Measurements from ENCODE around the gene DCDC2.
A peak's percentile ranks its signal among the peaks of the same experiment; 100 is the strongest.
"Not testable (repeated sequence)": the region's sequence is repeated elsewhere in the genome, so short reads cannot be mapped to it uniquely, and the experiment has no call there.

Gene DCDC2

DNA sequence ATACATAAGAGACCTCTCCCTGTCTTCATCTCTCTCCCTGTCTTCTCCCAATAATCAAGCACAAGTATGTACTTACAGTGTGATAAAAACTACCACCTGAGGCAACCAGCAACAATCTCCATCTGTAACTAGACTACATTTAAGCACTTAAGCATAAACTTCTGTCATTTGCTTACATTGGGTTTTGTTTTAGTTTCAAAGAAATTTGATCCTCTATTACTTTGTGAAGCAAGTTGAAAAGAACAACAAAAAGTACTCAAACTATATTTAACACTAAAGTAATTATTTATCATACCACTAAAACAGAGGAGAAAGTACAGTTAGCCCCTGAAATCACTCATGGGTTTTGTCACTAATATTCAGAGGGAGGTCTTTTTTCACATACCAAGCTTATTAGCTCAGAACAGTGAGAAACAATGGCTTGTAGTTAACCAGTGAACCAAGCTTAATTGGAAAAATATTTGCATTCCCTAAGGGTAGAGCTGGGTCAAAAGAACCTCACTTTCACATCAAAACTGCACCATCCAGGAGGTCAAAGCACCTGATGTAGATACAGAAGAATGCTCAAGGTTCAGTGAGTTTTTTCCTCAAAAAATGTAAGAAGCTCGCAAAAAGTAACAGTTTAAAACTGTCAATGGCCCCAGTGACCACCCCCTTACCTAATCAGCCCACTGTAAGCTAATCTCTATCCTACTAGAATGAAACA, 34.1 kb downstream of the DCDC2 start:
- Histone ChIP-seq H2BK12ac (ENCODE audit: low read length) (no peak overlapping the region), H2AK5ac (ENCODE audit: low read length) (no peak overlapping the region), H2AFZ (ENCODE audit: insufficient read depth, low read length, poor library complexity) (no peak overlapping the region), H2BK5ac (ENCODE audit: low read depth, low read length, poor library complexity) (no peak overlapping the region), H3K27ac (ENCODE audit: low read depth, low read length) (peak overlapping the region; percentile 80), H4K91ac (ENCODE audit: low read depth, low read length) (no peak overlapping the region), H3K4ac (ENCODE audit: low read depth, low read length) (no peak overlapping the region), H3K4me2 (ENCODE audit: low read length) (peak overlapping the region; percentile 20), H2BK120ac (ENCODE audit: insufficient read depth, low read length, poor library complexity) (no peak overlapping the region), H3K27me3 (ENCODE audit: insufficient read depth, low read length) (no peaks in the 10 kb centered on the region), H3K9me3 (ENCODE audit: insufficient read depth, low read depth, low read length) (no peaks in the 10 kb centered on the region), H4K12ac (ENCODE audit: low read depth, low read length) (no peak overlapping the region), H4K8ac (ENCODE audit: low read depth, low read length) (no peak overlapping the region), H3K14ac (ENCODE audit: low read length) (no peak overlapping the region), H3K23ac (ENCODE audit: low read length) (no peak overlapping the region), H3K18ac (ENCODE audit: low read length) (no peak overlapping the region), H3K4me1 (ENCODE audit: control insufficient read depth in 1 of 2, insufficient read depth in 2 of 2, low read length in 2 of 2) (peaks cover 2 to 6% of the 10 kb centered on the region in 2 experiments), H3K79me2 (ENCODE audit: control insufficient read depth, insufficient read depth, low read length, poor library complexity) (no peaks in the 10 kb centered on the region), H3K4me3 (ENCODE audit: low read depth, low read length) (no peak overlapping the region), H3K79me1 (ENCODE audit: low read length) (peaks cover 7% of the 10 kb centered on the region), H3K9ac (ENCODE audit: low read length) (no peak overlapping the region), H3K36me3 (ENCODE audit: control insufficient read depth in 1 of 2, insufficient read depth in 2 of 2, low read length in 2 of 2) (no peaks in the 10 kb centered on the region)
- DNase-seq, result no peak
- WGBS (ENCODE audit: extremely low coverage, insufficient coverage, insufficient read length), result no CpG with 5 or more reads among the region's 1 CpG

DNA sequence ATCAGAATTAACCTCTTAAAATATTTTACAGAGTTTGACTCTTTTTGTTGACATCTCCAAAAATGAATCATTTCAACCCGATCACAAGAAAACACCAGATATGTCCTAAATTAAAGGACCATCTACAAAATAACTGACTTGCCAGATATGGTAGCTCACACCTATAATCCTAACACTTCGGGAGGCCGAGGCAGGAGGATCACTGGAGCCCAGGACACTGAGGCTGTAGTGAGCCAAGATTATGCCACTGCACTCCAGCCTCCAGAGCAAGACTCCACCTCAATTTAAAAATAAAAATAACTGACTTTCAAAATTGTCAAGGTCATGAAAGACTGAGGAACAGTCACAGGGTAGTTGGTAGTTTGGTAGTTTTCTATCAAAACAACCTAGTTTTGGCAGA, 34.9 kb downstream of the DCDC2 start:
- no peak overlapping the region for H3K23ac ChIP-seq (ENCODE audit: low read length)
- peak overlapping the region; percentile 74 for H3K27ac ChIP-seq (ENCODE audit: low read depth, low read length)
- peak overlapping the region; percentile 90 for H4K8ac ChIP-seq (ENCODE audit: low read depth, low read length)
- H3K9ac ChIP-seq (ENCODE audit: low read length), result no peak overlapping the region
- peak overlapping the region; percentile 99 for H2AK5ac ChIP-seq (ENCODE audit: low read length)
- H4K91ac ChIP-seq (ENCODE audit: low read depth, low read length), result peak overlapping the region; percentile 97
- peak overlapping the region; percentile 93 for H2BK12ac ChIP-seq (ENCODE audit: low read length)
- no peaks in the 10 kb centered on the region for H3K27me3 ChIP-seq (ENCODE audit: insufficient read depth, low read length)
- no peak for DNase-seq
- H3K9me3 ChIP-seq (ENCODE audit: insufficient read depth, low read depth, low read length), result no peaks in the 10 kb centered on the region
- H3K36me3 ChIP-seq (ENCODE audit: control insufficient read depth in 1 of 2, insufficient read depth in 2 of 2, low read length in 2 of 2), result no peaks in the 10 kb centered on the region
- H3K4me1 ChIP-seq (ENCODE audit: control insufficient read depth in 1 of 2, insufficient read depth in 2 of 2, low read length in 2 of 2), result peaks cover 2 to 6% of the 10 kb centered on the region in 2 experiments
- WGBS (ENCODE audit: extremely low coverage, insufficient coverage, insufficient read length), result no CpG with 5 or more reads among the region's 3 CpGs
- H3K79me1 ChIP-seq (ENCODE audit: low read length), result peaks cover 7% of the 10 kb centered on the region
- peak overlapping the region; percentile 96 for H2BK120ac ChIP-seq (ENCODE audit: insufficient read depth, low read length, poor library complexity)
- no peak overlapping the region for H4K12ac ChIP-seq (ENCODE audit: low read depth, low read length)
- no peak overlapping the region for H3K18ac ChIP-seq (ENCODE audit: low read length)
- H3K14ac ChIP-seq (ENCODE audit: low read length), result peak overlapping the region; percentile 70
- H3K79me2 ChIP-seq (ENCODE audit: control insufficient read depth, insufficient read depth, low read length, poor library complexity), result no peaks in the 10 kb centered on the region
- no peak overlapping the region for H3K4me2 ChIP-seq (ENCODE audit: low read length)
- no peak overlapping the region for H3K4me3 ChIP-seq (ENCODE audit: low read depth, low read length)
- H2BK5ac ChIP-seq (ENCODE audit: low read depth, low read length, poor library complexity), result peak overlapping the region; percentile 96
- H2AFZ ChIP-seq (ENCODE audit: insufficient read depth, low read length, poor library complexity), result no peak overlapping the region
- no peak overlapping the region for H3K4ac ChIP-seq (ENCODE audit: low read depth, low read length)

DNA sequence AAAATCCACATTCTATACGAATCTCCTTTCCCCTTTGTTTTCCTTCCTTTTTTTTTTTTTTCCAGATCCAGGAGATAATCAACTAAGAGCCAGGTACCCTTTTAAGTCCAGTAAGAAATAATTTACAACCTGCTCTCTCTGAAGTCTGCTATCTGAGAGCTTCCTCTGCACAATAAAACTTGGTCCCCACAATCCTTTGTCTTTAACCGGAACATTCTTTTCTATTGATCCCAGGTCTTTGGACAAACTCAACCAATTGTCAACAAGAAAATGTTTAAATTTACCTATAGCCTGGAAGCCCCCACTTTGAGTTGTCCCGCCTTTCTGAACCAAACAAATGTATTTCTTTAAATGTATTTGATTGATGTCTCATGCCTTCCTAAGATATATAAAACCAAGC, 35.4 kb downstream of the DCDC2 start:
- Histone ChIP-seq H2BK120ac (ENCODE audit: insufficient read depth, low read length, poor library complexity) (peak overlapping the region; percentile 51), H3K27ac (ENCODE audit: low read depth, low read length) (peak overlapping the region; percentile 74), H2BK5ac (ENCODE audit: low read depth, low read length, poor library complexity) (peak overlapping the region; percentile 56)
- not testable (repeated sequence) for H3K27me3 ChIP-seq (ENCODE audit: insufficient read depth, low read length); H4K8ac ChIP-seq (ENCODE audit: low read depth, low read length); H3K18ac ChIP-seq (ENCODE audit: low read length); H3K4me1 ChIP-seq (ENCODE audit: control insufficient read depth in 1 of 2, insufficient read depth in 2 of 2, low read length in 2 of 2); H4K12ac ChIP-seq (ENCODE audit: low read depth, low read length); H3K23ac ChIP-seq (ENCODE audit: low read length); H4K91ac ChIP-seq (ENCODE audit: low read depth, low read length); H2AK5ac ChIP-seq (ENCODE audit: low read length); H2BK12ac ChIP-seq (ENCODE audit: low read length); H3K79me1 ChIP-seq (ENCODE audit: low read length); H3K4ac ChIP-seq (ENCODE audit: low read depth, low read length); H3K36me3 ChIP-seq (ENCODE audit: control insufficient read depth in 1 of 2, insufficient read depth in 2 of 2, low read length in 2 of 2); H3K9ac ChIP-seq (ENCODE audit: low read length); H3K9me3 ChIP-seq (ENCODE audit: insufficient read depth, low read depth, low read length); DNase-seq; H3K4me3 ChIP-seq (ENCODE audit: low read depth, low read length); H3K14ac ChIP-seq (ENCODE audit: low read length); H3K79me2 ChIP-seq (ENCODE audit: control insufficient read depth, insufficient read depth, low read length, poor library complexity); H2AFZ ChIP-seq (ENCODE audit: insufficient read depth, low read length, poor library complexity); H3K4me2 ChIP-seq (ENCODE audit: low read length)
- no CpG with 5 or more reads among the region's 3 CpGs for WGBS (ENCODE audit: extremely low coverage, insufficient coverage, insufficient read length)

DNA sequence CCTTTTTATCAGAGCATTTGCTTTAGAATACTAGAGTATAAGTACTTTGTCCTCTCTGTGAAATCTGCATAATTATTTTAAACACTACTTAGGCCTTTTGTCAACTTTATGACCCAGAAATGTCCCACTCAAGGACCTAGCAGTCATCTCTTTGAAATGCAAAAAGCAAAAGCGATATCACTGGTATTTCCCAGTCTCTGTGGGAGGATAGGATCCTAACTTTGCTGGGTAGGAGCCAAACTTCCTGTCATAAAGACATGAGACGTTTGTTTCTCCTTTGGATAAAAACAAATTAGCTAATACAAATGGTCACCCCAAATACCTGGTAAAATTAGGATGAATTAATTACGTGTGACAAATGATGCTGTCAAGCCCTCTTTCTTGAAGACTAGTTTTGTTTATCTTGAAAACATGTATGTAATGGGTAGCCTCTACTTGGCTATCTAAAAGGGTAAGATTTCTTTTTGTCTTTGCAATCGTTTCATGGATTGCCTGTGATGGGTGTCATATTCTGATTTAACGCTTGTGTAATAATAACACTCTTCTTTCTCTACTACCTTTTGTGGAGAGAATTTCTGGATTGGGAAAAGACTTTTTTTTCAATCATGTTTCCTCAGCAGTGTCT, 36.2 kb downstream of the DCDC2 start:
- Histone ChIP-seq H3K4me1 (ENCODE audit: control insufficient read depth in 1 of 2, insufficient read depth in 2 of 2, low read length in 2 of 2) (peaks cover 2 to 6% of the 10 kb centered on the region in 2 experiments), H3K9me3 (ENCODE audit: insufficient read depth, low read depth, low read length) (no peaks in the 10 kb centered on the region), H3K18ac (ENCODE audit: low read length) (no peak overlapping the region), H2AK5ac (ENCODE audit: low read length) (no peak overlapping the region), H3K36me3 (ENCODE audit: control insufficient read depth in 1 of 2, insufficient read depth in 2 of 2, low read length in 2 of 2) (no peaks in the 10 kb centered on the region), H3K4ac (ENCODE audit: low read depth, low read length) (no peak overlapping the region), H4K91ac (ENCODE audit: low read depth, low read length) (no peak overlapping the region), H2BK12ac (ENCODE audit: low read length) (no peak overlapping the region), H3K27ac (ENCODE audit: low read depth, low read length) (peak overlapping the region; percentile 46), H3K79me1 (ENCODE audit: low read length) (peaks cover 7% of the 10 kb centered on the region), H2BK5ac (ENCODE audit: low read depth, low read length, poor library complexity) (no peak overlapping the region), H3K14ac (ENCODE audit: low read length) (no peak overlapping the region), H3K9ac (ENCODE audit: low read length) (no peak overlapping the region), H3K27me3 (ENCODE audit: insufficient read depth, low read length) (no peaks in the 10 kb centered on the region), H4K12ac (ENCODE audit: low read depth, low read length) (no peak overlapping the region), H3K79me2 (ENCODE audit: control insufficient read depth, insufficient read depth, low read length, poor library complexity) (no peaks in the 10 kb centered on the region), H3K23ac (ENCODE audit: low read length) (no peak overlapping the region), H4K8ac (ENCODE audit: low read depth, low read length) (no peak overlapping the region), H3K4me3 (ENCODE audit: low read depth, low read length) (no peak overlapping the region), H2AFZ (ENCODE audit: insufficient read depth, low read length, poor library complexity) (no peak overlapping the region), H3K4me2 (ENCODE audit: low read length) (no peak overlapping the region), H2BK120ac (ENCODE audit: insufficient read depth, low read length, poor library complexity) (no peak overlapping the region)
- DNase-seq, result no peak
- no CpG with 5 or more reads among the region's 5 CpGs for WGBS (ENCODE audit: extremely low coverage, insufficient coverage, insufficient read length)
